GM21825 (cell line): Measurements from ENCODE around the gene UBE2E1.
"Not testable (repeated sequence)": the region's sequence is repeated elsewhere in the genome, so short reads cannot be mapped to it uniquely, and the experiment has no call there.

Source experiments
- ATAC-seq: cut with Tn5 transposase; IDR thresholded peaks from one replicate; pipeline ENCODE4 v1.9.1; 2021; ENCODE audit warnings: mild to moderate bottlenecking, moderate library complexity; ENCODE audit not compliant: unreplicated experiment

The UBE2E1 gene

GRCh38 chr3:23913873-23914743, 108.4 kb downstream of the UBE2E1 start:
- no peak for ATAC-seq

DNA sequence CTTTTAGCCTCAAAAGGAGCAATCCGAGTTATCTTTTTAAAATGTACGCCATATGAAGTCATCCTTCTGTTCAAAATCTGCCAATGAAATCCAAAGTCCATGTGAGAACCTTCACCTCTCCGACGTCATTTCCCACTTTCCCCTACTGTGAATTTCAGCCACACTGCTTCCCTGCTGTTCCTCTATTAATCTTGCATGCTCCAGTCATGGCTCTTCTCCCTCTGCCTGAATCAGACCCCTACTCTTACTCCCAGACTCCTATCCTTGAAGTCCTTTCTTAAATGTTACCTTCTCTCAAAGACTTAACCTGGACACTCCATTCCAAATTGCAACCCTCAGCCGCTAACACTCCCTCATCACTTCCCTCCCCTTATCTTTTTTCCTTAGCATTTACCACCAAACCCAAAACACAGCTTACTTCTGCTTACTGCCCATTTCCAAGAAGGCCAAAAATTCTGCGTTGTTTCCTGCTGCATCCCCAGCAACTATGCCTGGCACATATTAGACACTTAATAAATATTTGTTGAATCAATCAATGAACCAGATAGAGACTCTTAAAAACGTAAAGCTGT, 109.9 kb downstream of the UBE2E1 start:
- no peak for ATAC-seq

DNA sequence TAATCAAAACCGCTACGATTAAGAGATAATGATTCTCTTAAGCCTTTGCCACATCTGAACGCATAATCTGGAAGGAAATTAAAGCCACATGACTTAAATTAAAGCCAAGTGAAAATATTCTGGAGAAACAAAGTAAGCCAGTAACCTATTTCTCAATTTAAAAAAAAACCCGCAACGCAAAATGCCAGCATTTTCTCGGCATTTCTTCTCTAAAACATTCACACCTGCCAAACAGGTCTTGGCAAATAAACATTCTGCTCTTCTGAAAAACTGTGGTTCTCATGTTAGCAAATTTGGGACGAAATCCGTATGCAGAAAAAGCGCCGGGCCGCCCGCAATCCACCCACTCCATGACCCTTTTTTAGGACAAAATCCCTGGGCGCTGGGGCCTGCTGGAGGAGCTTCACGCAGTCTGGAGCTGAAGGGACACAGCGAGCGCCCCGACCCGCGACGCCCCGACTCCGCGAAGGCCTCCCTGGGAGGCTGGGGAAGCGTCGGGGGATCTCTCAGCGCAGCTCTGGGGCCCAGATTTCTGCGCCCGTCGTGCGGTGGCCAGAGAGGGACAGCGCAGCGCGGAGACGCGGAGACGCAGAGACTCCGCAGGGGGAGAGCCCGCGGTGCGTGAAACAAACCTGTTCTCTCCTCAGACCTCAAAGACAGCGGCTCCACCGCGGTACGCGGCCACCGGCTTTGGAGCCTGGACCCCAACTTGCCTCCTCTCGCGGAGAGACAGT, 110.6 kb downstream of the UBE2E1 start:
- ATAC-seq = peak; percentile 40

DNA sequence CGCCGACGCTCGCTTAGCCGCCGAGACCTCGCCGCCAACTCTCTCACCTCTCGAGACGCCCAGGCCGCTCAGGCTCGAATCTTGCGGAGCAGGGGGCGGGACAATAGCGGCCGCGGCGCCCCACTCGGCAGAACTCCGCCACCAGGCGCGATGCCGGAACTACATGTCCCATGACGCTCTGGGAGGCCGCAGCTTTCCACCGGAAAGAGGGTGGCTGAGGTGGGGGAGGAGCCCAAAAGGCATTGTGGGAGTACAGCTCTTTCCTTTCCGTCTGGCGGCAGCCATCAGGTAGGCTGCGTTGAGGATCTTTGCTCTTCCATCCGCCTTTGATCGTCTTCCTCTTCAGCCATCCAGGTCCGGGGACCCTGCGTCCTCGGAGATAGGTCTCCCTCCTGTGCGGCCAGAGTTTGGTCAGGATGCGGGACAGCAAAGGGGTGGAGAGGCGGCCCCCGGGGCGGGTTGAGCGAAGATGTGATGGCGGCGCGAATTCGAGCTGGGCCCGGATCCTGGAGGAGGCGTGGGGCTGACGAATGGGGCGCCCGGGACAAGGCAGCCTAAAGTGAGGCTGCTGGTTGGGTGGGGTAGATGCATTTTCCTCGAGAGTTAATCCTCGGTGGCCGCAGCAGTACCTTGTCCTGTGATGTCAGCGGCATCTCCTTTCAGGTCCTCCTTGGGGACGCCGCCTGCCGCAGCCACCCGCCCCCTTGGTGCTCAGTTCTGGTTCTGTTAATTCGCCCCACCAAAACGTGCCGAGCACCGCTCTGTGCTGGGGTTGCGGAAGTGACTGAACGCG, 111.3 kb downstream of the UBE2E1 start, which contains the start of the genes NKIRAS1 and RPL15:
NKIRAS1 (minus strand) TSS at position 105 of the 793 bp plus-strand sequence. CDS start 6,086 bp downstream, outside the sequence.
RPL15 (plus strand) TSS at position 247 of the 793 bp plus-strand sequence. CDS start 728 bp downstream, outside the sequence.
- ATAC-seq = peak; percentile 96

DNA sequence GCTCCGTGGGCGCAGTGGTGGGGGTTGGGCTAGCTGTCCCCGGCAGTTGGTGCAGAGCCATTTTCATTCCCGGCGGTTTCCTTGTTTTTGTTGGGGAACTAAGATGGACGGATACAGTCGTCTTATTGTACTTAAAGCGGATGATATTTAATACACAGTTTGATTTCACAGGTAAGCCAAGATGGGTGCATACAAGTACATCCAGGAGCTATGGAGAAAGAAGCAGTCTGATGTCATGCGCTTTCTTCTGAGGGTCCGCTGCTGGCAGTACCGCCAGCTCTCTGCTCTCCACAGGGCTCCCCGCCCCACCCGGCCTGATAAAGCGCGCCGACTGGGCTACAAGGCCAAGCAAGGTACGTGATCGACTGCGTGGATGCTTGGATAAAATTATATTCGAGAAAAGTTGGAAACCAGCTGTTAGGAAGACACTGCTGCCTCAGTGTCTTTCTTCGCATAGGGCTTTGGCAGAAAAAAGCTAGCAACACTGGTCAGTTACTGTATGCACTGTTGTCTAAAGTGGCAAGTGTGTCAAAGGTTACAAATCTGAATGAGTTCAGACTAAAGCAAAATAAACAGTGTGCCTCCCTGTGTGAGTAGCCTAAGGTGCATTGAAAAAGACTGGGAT, 112.0 kb downstream of the UBE2E1 start:
- not testable (repeated sequence) for ATAC-seq

DNA sequence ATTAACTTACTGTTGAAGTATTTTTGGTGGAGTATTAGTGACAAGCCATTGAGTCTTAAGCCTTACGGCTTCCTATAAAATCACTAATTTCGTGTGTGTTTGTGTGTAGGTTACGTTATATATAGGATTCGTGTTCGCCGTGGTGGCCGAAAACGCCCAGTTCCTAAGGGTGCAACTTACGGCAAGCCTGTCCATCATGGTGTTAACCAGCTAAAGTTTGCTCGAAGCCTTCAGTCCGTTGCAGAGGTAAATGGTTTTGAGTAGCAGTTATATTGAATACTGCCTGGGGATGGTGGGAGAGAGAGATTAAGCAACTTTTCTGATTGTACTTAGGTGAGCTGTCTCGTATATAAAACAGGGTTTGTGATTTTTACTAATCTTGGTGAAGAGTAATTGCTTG, 112.6 kb downstream of the UBE2E1 start:
- ATAC-seq = not testable (repeated sequence)

GRCh38 chr3:23919628-23920027, 113.9 kb downstream of the UBE2E1 start:
- no peak for ATAC-seq

GRCh38 chr3:23920151-23920655, 114.4 kb downstream of the UBE2E1 start:
- ATAC-seq = no peak

DNA sequence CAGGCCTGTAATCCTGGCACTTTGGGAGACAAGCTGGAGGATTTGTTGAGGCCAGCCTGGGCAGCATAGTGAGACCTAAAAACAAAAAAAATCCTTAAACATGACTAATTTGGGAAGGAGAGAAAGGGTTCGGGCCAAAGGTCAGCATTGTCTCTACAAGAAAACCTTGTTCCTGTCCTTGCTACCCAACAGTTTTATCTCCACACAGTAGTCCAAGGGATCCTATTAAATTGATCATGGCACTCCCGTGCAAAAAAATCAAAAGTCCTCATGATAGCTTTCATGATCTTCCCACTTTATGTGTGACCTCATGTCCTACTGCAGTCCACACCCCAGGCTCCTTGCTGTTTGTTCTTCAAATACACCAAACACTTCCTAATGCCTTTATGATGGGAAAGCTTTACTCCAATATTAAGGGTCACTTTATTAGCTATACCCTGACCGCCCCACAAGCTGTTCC, 115.3 kb downstream of the UBE2E1 start:
- ATAC-seq = no peak

GRCh38 chr3:23923786-23924185, 118.0 kb downstream of the UBE2E1 start:
- ATAC-seq = no peak

- no peak for ATAC-seq
Measured at GRCh38 chr3:23926246-23926645, 120.5 kb downstream of the UBE2E1 start.

- ATAC-seq = no peak
Measured at GRCh38 chr3:23926736-23927135, 121.0 kb downstream of the UBE2E1 start.

GRCh38 chr3:23928524-23928923, 122.8 kb downstream of the UBE2E1 start:
- no peak for ATAC-seq

- no peak for ATAC-seq
Measured at GRCh38 chr3:23931597-23931996, 125.8 kb downstream of the UBE2E1 start.

GRCh38 chr3:23932571-23932970, 126.8 kb downstream of the UBE2E1 start:
- no peak for ATAC-seq

DNA sequence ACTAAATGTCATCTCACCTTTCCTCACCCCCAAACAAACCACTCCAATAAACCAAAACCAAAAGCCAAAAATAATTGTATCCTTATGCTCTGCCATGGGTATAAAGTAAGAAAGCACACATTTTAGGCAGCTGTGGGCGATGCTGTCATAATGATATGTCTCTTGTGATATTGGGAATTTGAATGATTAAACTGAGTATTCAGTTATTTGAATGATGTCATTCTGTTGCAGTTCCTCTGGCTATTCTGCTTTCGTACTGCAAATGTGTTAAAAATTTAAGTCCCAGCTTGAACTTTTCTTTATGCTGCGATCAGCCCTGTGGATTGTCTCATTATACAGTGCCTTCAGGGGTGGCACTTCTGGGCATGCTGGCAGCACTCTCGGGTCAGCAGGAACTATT, 128.5 kb downstream of the UBE2E1 start:
- ATAC-seq = no peak

DNA sequence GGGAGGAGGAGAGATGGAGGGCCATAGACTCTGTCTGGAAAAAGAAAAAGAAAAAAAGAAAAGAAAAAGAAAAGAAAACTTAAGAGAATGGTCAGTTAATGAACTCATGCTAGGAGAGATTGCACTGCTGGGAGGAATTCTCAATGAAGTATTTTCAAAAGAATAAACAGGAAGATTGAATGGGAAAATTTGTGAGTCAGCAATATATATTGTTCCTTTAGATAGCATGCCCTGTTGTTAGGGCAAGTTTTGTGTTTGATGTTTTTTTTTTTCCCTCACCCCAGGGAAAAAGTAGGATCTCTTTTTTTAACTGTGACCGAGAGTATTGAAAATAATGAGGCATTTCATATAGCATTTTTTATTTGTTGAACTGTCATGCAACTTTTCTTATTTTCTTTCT, 131.5 kb downstream of the UBE2E1 start:
- ATAC-seq = no peak

DNA sequence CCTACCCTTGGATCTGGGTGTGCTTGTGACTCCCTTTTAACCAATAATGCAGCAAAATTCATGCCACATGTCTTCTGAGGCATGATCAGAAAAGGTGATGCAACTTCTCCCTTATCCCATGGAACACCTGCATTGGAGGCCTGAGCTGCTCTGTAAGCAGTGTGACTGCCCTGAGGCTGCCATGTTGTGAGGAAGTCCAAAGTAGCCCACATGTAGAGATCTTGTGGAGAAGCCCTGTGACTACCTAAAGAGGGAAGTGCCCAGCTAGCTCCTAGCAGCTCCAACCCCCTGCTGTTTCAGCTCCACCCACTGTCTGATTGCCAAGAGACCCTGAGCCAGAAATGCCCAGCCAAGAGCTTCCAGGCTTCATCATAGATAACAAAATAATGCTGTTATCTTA, 132.9 kb downstream of the UBE2E1 start:
- ATAC-seq = no peak

DNA sequence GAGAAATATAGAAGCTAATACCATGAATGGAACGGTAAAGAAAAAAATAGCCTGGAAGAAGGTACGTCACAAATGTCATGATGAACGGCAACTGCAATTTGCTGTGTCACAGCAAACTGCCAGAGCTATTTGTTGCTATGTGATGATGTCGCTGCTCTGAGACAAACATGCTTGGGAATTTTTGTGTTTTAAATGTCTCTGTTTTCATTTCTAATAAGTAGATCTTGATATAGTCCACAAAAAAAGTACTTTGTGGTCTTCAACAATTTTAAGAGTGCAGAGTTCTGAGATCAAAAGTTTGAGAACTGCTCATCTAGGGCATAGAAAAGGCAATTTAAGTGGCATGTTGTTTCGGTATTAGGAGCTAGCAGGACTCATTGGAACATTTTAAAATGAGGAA, 135.0 kb downstream of the UBE2E1 start:
- ATAC-seq = no peak
